Thoracic aorta (tissue), 2 donors: ENCODE measurements around the gene MASP2. TPM values are rescaled to one million over a fixed set of nuclear protein-coding genes. Genes with fewer than 3 reads are reported as not detected.
"Not testable (repeated sequence)": the region's sequence is repeated elsewhere in the genome, so short reads cannot be mapped to it uniquely, and the experiment has no call there.

ENCODE experiments used
- ATAC-seq: fragments of 150-250 bp; one replicate; pipeline ENCODE4 v1.8.0; 2017; ENCODE audit warnings: low read depth; ENCODE audit not compliant: insufficient number of reproducible peaks, low FRiP score
- DNase-seq: peaks from one replicate; pipeline ENCODE4 v3.0.0-alpha.2; 2020; ENCODE audit warnings: low spot score
- H3K27ac ChIP-seq, 2 donors: fragments of 200-600 bp; sonication (generic); 1 replicate in 1 of 2; 2 replicates in 1 of 2; pipeline ENCODE4 v1.5.1; 2016; ENCODE audit warnings: mild to moderate bottlenecking in 2 of 2, moderate library complexity in 2 of 2
- H3K27me3 ChIP-seq: fragments of 200-600 bp; sonication (generic); replicated peaks from 2 replicates; pipeline ENCODE4 v1.6.0; 2016; ENCODE audit warnings: mild to moderate bottlenecking; ENCODE audit not compliant: insufficient read depth
- H3K36me3 ChIP-seq: fragments of 200-600 bp; sonication (generic); one replicate; pipeline ENCODE4 v1.5.1; 2016
- H3K4me1 ChIP-seq, 2 donors: fragments of 200-600 bp; sonication (generic); 1 replicate in 1 of 2; 2 replicates in 1 of 2; pipeline versions ENCODE4 v1.5.1 to v1.6.0; 2016; ENCODE audit warnings: low read depth in 2 of 2, mild to moderate bottlenecking in 1 of 2; ENCODE audit not compliant: control insufficient read depth in 1 of 2
- H3K4me3 ChIP-seq: fragments of 200-600 bp; sonication (generic); 2 replicates; pipeline ENCODE4 v1.5.1; 2016; ENCODE audit warnings: mild to moderate bottlenecking
- H3K9me3 ChIP-seq: fragments of 200-600 bp; sonication (generic); 2 replicates; pipeline ENCODE4 v1.5.1; 2016
- total RNA-seq, 2 donors: library from RNA; depleted of rRNA; stranded (reverse); fragments of >200 nt; gene quantifications; one replicate each; pipeline versions ENCODE4 v1.1.0 to v1.2.3, GENCODE V29; 2016
- TF ChIP-seq, protein P1 (sequence below): fragments of 200-600 bp; sonication (generic); IDR thresholded peaks from one replicate; pipeline ENCODE4 v1.5.1; 2019; ENCODE audit warnings: antibody characterized with exemption

Gene MASP2
- total RNA-seq: not detected

- Histone ChIP-seq H3K4me3 (no peak within 1 kb of the TSS), H3K27ac (no peak within 1 kb of the TSS), H3K4me1 (no peaks in the 10 kb centered on the region), H3K36me3 (no peaks in the 10 kb centered on the region), H3K9me3 (no peaks in the 10 kb centered on the region), H3K27me3 (no peaks in the 10 kb centered on the region)
- TF ChIP-seq, protein P1, sequence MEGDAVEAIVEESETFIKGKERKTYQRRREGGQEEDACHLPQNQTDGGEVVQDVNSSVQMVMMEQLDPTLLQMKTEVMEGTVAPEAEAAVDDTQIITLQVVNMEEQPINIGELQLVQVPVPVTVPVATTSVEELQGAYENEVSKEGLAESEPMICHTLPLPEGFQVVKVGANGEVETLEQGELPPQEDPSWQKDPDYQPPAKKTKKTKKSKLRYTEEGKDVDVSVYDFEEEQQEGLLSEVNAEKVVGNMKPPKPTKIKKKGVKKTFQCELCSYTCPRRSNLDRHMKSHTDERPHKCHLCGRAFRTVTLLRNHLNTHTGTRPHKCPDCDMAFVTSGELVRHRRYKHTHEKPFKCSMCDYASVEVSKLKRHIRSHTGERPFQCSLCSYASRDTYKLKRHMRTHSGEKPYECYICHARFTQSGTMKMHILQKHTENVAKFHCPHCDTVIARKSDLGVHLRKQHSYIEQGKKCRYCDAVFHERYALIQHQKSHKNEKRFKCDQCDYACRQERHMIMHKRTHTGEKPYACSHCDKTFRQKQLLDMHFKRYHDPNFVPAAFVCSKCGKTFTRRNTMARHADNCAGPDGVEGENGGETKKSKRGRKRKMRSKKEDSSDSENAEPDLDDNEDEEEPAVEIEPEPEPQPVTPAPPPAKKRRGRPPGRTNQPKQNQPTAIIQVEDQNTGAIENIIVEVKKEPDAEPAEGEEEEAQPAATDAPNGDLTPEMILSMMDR: no peak
- ATAC-seq: no peak
- no peak for DNase-seq
Measured at GRCh38 chr1:11046625-11047365, at the start of gene MASP2. Gene MASP2 (minus strand): TSS chr1:11047239. CDS start chr1:11047207, 32 bp downstream.

DNA sequence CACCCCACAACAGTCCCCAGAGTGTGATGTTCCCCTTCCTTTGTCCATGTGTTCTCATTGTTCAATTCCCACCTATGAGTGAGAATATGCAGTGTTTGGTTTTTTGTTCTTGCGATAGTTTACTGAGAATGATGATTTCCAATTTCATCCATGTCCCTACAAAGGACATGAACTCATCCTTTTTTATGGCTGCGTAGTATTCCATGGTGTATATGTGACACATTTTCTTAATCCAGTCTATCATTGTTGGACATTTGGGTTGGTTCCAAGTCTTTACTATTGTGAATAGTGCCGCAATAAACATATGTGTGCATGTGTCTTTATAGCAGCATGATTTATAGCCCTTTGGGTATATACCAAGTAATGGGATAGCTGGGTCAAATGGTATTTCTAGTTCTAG lies 36.7 kb upstream of the MASP2 start:
- H3K36me3 ChIP-seq: peaks cover 53% of the 10 kb centered on the region
- not testable (repeated sequence) for H3K27me3 ChIP-seq, H3K4me3 ChIP-seq, H3K9me3 ChIP-seq, DNase-seq, H3K4me1 ChIP-seq, H3K27ac ChIP-seq, ATAC-seq

DNA sequence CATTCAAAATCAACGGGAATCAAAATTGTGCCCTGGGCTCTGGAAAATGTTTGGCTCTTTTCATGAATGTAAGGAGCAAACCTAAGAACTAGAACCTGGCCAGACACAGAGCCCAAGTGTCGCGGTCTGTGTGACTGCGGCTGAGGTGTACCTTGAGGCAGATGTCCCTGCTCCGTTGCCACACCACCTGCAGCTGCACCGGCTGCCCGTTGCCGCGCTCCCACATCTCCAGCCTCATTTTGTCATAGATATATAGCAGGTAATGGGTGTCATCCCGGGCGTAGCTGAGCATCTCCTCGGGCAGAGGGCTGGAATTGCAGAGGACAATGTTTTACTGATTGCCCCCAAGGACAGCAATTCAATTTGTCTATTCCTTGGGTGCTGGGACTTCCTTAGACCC lies 33.9 kb upstream of the MASP2 start:
- no peak overlapping the region for H3K27ac ChIP-seq
- H3K27me3 ChIP-seq: no peaks in the 10 kb centered on the region
- TF ChIP-seq, protein P1: no peak
- H3K4me1 ChIP-seq: peaks cover 0 to 9% of the 10 kb centered on the region in 2 donors
- H3K36me3 ChIP-seq: peaks cover 60% of the 10 kb centered on the region
- DNase-seq (no peak), ATAC-seq (no peak)
- H3K4me3 ChIP-seq: no peak overlapping the region
- no peaks in the 10 kb centered on the region for H3K9me3 ChIP-seq

DNA sequence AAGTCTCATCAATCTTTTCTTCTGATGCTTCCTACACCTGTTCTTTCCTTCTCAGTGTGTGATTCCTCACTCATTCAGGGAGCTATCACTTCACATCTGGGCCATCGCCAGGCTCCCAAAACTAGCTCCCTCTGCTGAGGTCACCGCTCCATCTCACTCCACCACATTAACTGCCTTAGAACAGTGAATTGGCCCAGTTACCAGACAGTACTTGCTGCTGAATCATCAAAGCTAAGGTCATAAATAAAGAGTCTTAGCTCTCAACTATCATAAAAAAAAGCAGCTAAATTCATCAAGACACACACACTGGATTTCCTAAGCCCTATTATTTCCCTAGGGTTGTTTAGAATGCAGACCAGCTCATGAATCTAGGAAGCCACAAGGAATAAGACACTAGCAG lies 31.6 kb upstream of the MASP2 start:
- ATAC-seq (no peak), DNase-seq (no peak)
- peaks cover 0 to 9% of the 10 kb centered on the region in 2 donors for H3K4me1 ChIP-seq
- H3K9me3 ChIP-seq: no peaks in the 10 kb centered on the region
- no peak overlapping the region for H3K4me3 ChIP-seq
- TF ChIP-seq, protein P1: no peak
- H3K27ac ChIP-seq: no peak overlapping the region
- H3K27me3 ChIP-seq: no peaks in the 10 kb centered on the region
- peaks cover 81% of the 10 kb centered on the region for H3K36me3 ChIP-seq

GRCh38 chr1:11073398-11073797 lies 26.4 kb upstream of the MASP2 start:
- H3K36me3 ChIP-seq: peaks cover 86% of the 10 kb centered on the region
- H3K4me1 ChIP-seq, H3K4me3 ChIP-seq, ATAC-seq, H3K27ac ChIP-seq, H3K27me3 ChIP-seq, DNase-seq, H3K9me3 ChIP-seq: not testable (repeated sequence)

DNA sequence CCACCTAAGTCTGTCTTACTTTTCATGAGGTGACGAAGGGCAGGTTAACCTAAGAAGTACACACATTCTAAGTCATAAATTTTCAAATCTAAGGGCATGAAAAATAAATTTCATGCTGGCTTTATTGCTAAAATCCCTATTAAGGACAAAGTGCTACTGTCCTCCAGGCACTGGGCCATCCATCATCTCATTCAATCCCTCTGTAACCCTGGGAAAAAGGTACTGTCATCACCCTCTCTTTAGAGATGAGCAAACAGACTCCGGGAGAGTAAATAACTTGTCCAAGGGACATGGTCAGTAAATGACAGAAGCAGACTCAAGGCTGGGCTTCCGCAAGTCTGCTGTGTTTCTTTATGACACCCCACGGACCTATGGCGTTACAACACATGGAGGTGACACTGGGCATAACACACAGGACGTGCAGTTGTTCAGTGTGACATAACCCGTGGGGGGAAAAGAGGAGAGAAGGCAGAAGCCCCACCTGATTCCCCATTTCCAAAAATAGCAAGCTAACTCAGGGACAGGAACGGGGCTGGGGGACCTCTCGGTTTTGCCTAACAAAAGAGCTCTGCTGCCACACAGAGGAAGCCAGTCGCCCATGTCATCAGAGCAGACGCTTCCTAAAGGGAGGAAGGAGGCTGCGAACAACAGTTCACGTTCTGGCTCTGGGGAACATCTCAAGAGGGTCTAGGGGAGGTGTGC lies 25.3 kb upstream of the MASP2 start:
- Histone ChIP-seq H3K4me3 (no peak overlapping the region), H3K27ac (no peak overlapping the region), H3K27me3 (no peaks in the 10 kb centered on the region), H3K4me1 (no peaks in the 10 kb centered on the region), H3K36me3 (peaks cover 89% of the 10 kb centered on the region), H3K9me3 (no peaks in the 10 kb centered on the region)
- ATAC-seq: no peak
- DNase-seq: no peak
- TF ChIP-seq, protein P1: no peak
